GM12892 (cell line): Measurements from ENCODE around the gene DDX60.

Experiments
- DNase-seq: peaks from one replicate; pipeline ENCODE4 v3.0.0; 2011; ENCODE audit not compliant: insufficient read length
- FAIRE-seq: peaks from 2 replicates; lab custom pipeline; 2011; peaks lifted over from hg19 to GRCh38; lab: Jason Lieb, UNC
- POLR2A ChIP-seq: IDR thresholded peaks from 2 replicates; pipeline ENCODE4 v1.6.1; 2011; ENCODE audit warnings: low read depth, low read length, control low read depth
- POLR2AphosphoS5 ChIP-seq: IDR thresholded peaks from 2 replicates; pipeline ENCODE4 v1.6.1; 2011; ENCODE audit warnings: low read depth, low read length, control low read depth
- TAF1 ChIP-seq: IDR thresholded peaks from 2 replicates; pipeline ENCODE4 v1.6.1; 2011; ENCODE audit warnings: low read depth, mild to moderate bottlenecking, control low read depth, low read length, borderline replicate concordance

Gene DDX60

DNA sequence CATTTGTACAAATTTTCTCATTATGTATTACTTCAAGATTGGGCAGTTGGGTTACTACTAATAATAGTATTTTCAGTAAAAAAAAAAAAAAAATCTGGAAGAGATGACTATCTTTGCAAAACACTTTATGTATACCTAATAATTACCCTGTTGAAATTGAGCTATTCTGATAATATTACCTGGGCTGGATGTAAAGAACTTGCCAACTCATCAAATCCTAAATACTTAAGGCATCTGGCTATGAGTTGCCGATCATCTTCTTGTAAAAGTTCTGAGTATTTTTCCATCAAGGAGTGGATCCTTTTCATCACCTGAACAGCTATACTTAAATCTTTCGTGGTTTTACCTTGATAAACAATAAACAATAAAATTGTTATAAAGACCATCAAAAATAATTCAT is 42.7 kb downstream of the DDX60 start:
- DNase-seq (no peak), FAIRE-seq (no peak)
- TF ChIP-seq POLR2A (no peak), TAF1 (no peak), POLR2AphosphoS5 (no peak)

DNA sequence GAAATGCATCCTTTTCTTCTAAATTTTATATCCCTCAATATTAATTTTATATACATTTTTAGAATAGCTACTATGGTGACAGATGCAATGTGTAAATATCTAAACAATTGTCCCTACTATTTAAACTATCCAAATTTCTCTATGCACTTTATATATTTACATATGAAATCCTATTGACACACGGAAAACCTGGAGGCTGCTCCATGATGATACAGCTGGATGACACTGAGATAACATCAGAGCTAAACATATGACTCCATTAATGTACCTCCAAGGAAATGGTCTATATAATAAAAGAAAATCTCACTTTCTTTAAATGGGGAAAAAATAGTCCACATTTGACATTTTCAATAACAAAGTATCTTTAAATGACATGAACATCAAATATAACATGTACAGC is 43.7 kb downstream of the DDX60 start:
- no peak for FAIRE-seq
- DNase-seq, result no peak
- no peak for TF ChIP-seq POLR2A
- TF ChIP-seq POLR2AphosphoS5, result no peak
- no peak for TF ChIP-seq TAF1

- no peak for FAIRE-seq
- TF ChIP-seq POLR2A (no peak), TAF1 (no peak), POLR2AphosphoS5 (no peak)
- DNase-seq, result no peak
Measured at GRCh38 chr4:168273838-168274237, 44.7 kb downstream of the DDX60 start.

DNA sequence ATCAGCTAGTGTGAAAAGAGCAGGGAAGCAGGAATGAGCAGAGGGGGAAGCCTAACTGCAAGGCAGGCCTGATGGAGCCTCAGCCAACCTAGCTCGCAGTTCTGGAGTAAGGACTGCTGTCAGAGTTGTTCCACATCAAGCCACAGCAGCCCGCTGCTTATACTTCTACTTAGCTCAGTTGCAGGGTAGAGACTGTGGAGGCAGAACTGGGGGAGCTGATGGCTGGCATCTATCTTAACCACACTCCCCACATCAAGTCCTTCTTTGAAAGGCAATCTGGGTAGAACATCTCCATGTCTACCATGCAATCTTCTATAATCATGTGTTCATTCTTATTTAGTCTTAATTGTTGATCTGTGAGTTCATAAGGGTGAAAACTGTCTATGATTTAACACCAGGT is 46.1 kb downstream of the DDX60 start:
- FAIRE-seq (no peak), DNase-seq (no peak)
- TF ChIP-seq POLR2AphosphoS5, result no peak
- TF ChIP-seq POLR2A, result no peak
- no peak for TF ChIP-seq TAF1

DNA sequence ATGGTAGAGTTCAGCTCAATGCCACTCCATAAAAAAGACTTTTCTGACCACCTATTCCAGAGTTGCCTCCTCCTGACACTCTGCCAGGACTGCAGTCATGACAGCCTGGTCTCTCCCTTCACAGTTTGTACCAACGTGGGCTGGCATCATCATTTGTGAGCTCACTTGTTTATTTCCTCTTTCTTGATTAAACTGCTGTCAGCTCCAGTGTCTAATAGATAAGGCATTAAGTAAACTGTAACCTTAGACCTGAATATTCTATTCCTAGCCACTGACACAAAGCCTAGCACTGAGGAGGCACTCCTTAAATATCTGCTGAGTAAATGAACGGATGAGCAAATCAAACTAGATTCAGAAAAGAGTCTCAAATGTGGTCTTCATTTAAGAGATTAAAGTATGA is 48.7 kb downstream of the DDX60 start:
- FAIRE-seq (no peak), DNase-seq (no peak)
- TF ChIP-seq POLR2AphosphoS5, result no peak

- TF ChIP-seq POLR2AphosphoS5 (no peak), TAF1 (no peak), POLR2A (no peak)
- DNase-seq (no peak), FAIRE-seq (no peak)
Measured at GRCh38 chr4:168265327-168265726, 53.2 kb downstream of the DDX60 start.

- DNase-seq, result no peak
- TF ChIP-seq TAF1 (no peak), POLR2A (no peak), POLR2AphosphoS5 (no peak)
- no peak for FAIRE-seq
Measured at GRCh38 chr4:168264903-168265302, 53.6 kb downstream of the DDX60 start.

GRCh38 chr4:168263039-168263438 is 55.5 kb downstream of the DDX60 start:
- DNase-seq (no peak), FAIRE-seq (no peak)
- TF ChIP-seq POLR2AphosphoS5, result no peak
- TF ChIP-seq POLR2A, result no peak
- TF ChIP-seq TAF1, result no peak

GRCh38 chr4:168259096-168259495 is 59.5 kb downstream of the DDX60 start:
- peak; percentile 54 for FAIRE-seq
- no peak for DNase-seq
- TF ChIP-seq POLR2A, result no peak
- no peak for TF ChIP-seq POLR2AphosphoS5
- TF ChIP-seq TAF1, result no peak

GRCh38 chr4:168257768-168258167 is 60.8 kb downstream of the DDX60 start:
- TF ChIP-seq TAF1, result no peak
- TF ChIP-seq POLR2AphosphoS5, result no peak
- TF ChIP-seq POLR2A, result no peak
- FAIRE-seq, result no peak
- no peak for DNase-seq

DNA sequence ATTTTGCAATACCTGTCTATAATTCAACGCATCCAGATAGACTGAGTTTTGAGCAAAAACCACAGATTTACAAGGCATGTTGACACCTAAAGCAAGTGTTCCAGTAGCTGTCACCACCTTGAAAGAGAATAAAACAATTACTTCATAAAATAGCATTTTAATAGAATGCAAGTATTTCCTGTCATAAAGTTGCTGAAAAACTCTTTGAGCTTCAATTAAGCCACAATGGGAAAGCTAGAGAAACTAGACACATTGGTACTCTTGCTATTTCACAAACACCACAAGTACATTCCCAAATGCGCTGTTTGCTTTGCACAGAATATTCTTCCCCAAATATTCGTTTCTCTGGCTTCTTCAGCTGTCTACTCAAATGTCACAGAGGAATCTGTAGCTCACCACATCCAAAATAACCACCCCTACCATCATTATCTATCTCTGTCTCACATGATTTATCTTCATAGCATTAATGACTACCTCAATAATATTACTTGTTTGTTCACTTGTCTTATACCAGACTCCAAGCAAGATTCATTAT is 70.3 kb downstream of the DDX60 start:
- FAIRE-seq, result no peak
- TF ChIP-seq POLR2AphosphoS5 (no peak), POLR2A (no peak), TAF1 (no peak)
- no peak for DNase-seq

DNA sequence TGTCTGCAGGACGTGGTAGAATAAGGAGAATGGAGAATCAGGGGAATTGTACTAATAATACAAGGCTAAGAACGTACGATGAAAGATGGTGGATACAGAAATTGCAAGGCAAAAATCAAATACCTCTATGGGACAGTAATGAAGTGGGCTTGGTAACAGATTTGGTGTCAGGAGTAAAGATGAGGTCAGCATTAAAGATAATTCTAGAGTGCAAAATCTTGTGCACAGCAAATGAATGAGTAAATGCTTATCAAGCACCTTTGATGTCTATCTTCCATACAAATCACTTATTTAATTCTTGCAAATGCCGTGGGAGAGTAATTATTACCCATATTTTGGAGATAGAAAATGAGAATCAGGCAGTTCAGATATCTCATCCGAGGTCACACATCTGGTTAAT is 70.9 kb downstream of the DDX60 start:
- FAIRE-seq, result no peak
- no peak for DNase-seq
- TF ChIP-seq POLR2AphosphoS5 (no peak), TAF1 (no peak), POLR2A (no peak)
